ENCODE measurements around the gene KIAA1217. TPM values are rescaled to one million over a fixed set of nuclear protein-coding genes. Genes with fewer than 3 reads are reported as not detected.

Gene KIAA1217, protein sequence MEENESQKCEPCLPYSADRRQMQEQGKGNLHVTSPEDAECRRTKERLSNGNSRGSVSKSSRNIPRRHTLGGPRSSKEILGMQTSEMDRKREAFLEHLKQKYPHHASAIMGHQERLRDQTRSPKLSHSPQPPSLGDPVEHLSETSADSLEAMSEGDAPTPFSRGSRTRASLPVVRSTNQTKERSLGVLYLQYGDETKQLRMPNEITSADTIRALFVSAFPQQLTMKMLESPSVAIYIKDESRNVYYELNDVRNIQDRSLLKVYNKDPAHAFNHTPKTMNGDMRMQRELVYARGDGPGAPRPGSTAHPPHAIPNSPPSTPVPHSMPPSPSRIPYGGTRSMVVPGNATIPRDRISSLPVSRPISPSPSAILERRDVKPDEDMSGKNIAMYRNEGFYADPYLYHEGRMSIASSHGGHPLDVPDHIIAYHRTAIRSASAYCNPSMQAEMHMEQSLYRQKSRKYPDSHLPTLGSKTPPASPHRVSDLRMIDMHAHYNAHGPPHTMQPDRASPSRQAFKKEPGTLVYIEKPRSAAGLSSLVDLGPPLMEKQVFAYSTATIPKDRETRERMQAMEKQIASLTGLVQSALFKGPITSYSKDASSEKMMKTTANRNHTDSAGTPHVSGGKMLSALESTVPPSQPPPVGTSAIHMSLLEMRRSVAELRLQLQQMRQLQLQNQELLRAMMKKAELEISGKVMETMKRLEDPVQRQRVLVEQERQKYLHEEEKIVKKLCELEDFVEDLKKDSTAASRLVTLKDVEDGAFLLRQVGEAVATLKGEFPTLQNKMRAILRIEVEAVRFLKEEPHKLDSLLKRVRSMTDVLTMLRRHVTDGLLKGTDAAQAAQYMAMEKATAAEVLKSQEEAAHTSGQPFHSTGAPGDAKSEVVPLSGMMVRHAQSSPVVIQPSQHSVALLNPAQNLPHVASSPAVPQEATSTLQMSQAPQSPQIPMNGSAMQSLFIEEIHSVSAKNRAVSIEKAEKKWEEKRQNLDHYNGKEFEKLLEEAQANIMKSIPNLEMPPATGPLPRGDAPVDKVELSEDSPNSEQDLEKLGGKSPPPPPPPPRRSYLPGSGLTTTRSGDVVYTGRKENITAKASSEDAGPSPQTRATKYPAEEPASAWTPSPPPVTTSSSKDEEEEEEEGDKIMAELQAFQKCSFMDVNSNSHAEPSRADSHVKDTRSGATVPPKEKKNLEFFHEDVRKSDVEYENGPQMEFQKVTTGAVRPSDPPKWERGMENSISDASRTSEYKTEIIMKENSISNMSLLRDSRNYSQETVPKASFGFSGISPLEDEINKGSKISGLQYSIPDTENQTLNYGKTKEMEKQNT (N-terminal part only)
- total RNA-seq (2014; rRNA removed; shearing (Covaris generic)) (4.7 and 5.4 TPM in 2 replicates), polyA plus RNA-seq (2016; fragmentation: Nextera tagmentation; extraction: Ambion mirVana) (6.9 and 8.1 TPM in 2 replicates)

- no peaks in the 10 kb centered on the region for H3K27me3 ChIP-seq (replicated peaks; ENCODE audit: insufficient read depth)
- no peaks in the 10 kb centered on the region for H3K4me1 ChIP-seq (ENCODE audit: insufficient read depth)
- no peaks in the 10 kb centered on the region for H3K9me3 ChIP-seq (ENCODE audit: low read depth)
- no peaks in the 10 kb centered on the region for H3K79me2 ChIP-seq (ENCODE audit: insufficient read depth)
- peak within 1 kb of the TSS; percentile 36 for H3K27ac ChIP-seq
- no peak for TF ChIP-seq EZH2 (IDR thresholded peaks at IDR 0.05; ENCODE audit: insufficient read depth, poor library complexity, severe bottlenecking)
- TF ChIP-seq EZH2phosphoT487 (IDR thresholded peaks at IDR 0.05; ENCODE audit: insufficient read depth, low read depth), result no peak
- H3F3A ChIP-seq (ENCODE audit: insufficient read depth), result peaks cover 8% of the 10 kb centered on the region
- in situ Hi-C loops (cut with MboI), result loop anchor here (25.0 kb wide), 1 partner anchor 303 kb away; no protein-coding TSS in a partner anchor
- no peaks in the 10 kb centered on the region for H3K36me3 ChIP-seq (ENCODE audit: low read depth)
- H2AFZ ChIP-seq, result peak within 1 kb of the TSS; percentile 83
- H4K20me1 ChIP-seq (ENCODE audit: insufficient read depth), result no peaks in the 10 kb centered on the region
- peak within 1 kb of the TSS; percentile 77 for H3K4me3 ChIP-seq
- H3K9ac ChIP-seq, result peak within 1 kb of the TSS; percentile 62
- WGBS, 2 experiments (ENCODE audit: low coverage in 1 of 2, low lambda C conversion rate in 2 of 2, missing lambda C conversion rate in 2 of 2), result 0 to 4% methylated on average over 27 to 34 of the region's 34 CpGs
- peak within 1 kb of the TSS; percentile 81 for H3K4me2 ChIP-seq (ENCODE audit: unreplicated experiment)
- no peaks in the 10 kb centered on the region for H3K9me2 ChIP-seq (ENCODE audit: insufficient read depth)
- peak; percentile 62 for DNase-seq
These were observed at the start of gene KIAA1217 for GRCh38 chr10:24208661-24209431. KIAA1217 (plus strand) TSS chr10:24209138; CDS start chr10:24209194, 56 bp downstream.

- no peaks in the 10 kb centered on the region for H3K36me3 ChIP-seq (ENCODE audit: low read depth)
- H3F3A ChIP-seq (ENCODE audit: insufficient read depth), result no peaks in the 10 kb centered on the region
- H3K4me1 ChIP-seq (ENCODE audit: insufficient read depth), result no peaks in the 10 kb centered on the region
- H3K9me3 ChIP-seq (ENCODE audit: low read depth), result no peaks in the 10 kb centered on the region
- H2AFZ ChIP-seq, result no peak overlapping the region
- WGBS, 2 experiments (ENCODE audit: low coverage in 1 of 2, low lambda C conversion rate in 2 of 2, missing lambda C conversion rate in 2 of 2), result 39 to 50% methylated on average over 4 of the region's 4 CpGs
- no peaks in the 10 kb centered on the region for H3K27me3 ChIP-seq (replicated peaks; ENCODE audit: insufficient read depth)
- in situ Hi-C loops (cut with MboI), result no loop called here
- H3K79me2 ChIP-seq (ENCODE audit: insufficient read depth), result no peaks in the 10 kb centered on the region
- TF ChIP-seq EZH2phosphoT487 (IDR thresholded peaks at IDR 0.05; ENCODE audit: insufficient read depth, low read depth), result no peak
- TF ChIP-seq EZH2 (IDR thresholded peaks at IDR 0.05; ENCODE audit: insufficient read depth, poor library complexity, severe bottlenecking), result no peak
- H3K9ac ChIP-seq, result no peak overlapping the region
- no peak overlapping the region for H3K27ac ChIP-seq
- H3K4me2 ChIP-seq (ENCODE audit: unreplicated experiment), result no peak overlapping the region
- no peaks in the 10 kb centered on the region for H3K9me2 ChIP-seq (ENCODE audit: insufficient read depth)
- DNase-seq, result peak; percentile 6
- no peak overlapping the region for H3K4me3 ChIP-seq
- H4K20me1 ChIP-seq (ENCODE audit: insufficient read depth), result no peaks in the 10 kb centered on the region
These were observed 46.5 kb upstream of the KIAA1217 start for GRCh38 chr10:24162206-24162985.

- in situ Hi-C loops (cut with MboI), result no loop called here
- 50 to 52% methylated on average over 2 of the region's 2 CpGs for WGBS, 2 experiments (ENCODE audit: low coverage in 1 of 2, low lambda C conversion rate in 2 of 2, missing lambda C conversion rate in 2 of 2)
These were observed 45.5 kb upstream of the KIAA1217 start for GRCh38 chr10:24163485-24163884.

More at GRCh38 chr10:24163485-24163884, 45.5 kb upstream of the KIAA1217 start:
- Histone ChIP-seq H3K9me2 (ENCODE audit: insufficient read depth) (no peaks in the 10 kb centered on the region), H3K9me3 (ENCODE audit: low read depth) (no peaks in the 10 kb centered on the region), H3K4me2 (ENCODE audit: unreplicated experiment) (no peak overlapping the region), H3K4me1 (ENCODE audit: insufficient read depth) (no peaks in the 10 kb centered on the region), H3K4me3 (no peak overlapping the region), H3K79me2 (ENCODE audit: insufficient read depth) (no peaks in the 10 kb centered on the region), H3K36me3 (ENCODE audit: low read depth) (no peaks in the 10 kb centered on the region), H3K27me3 (replicated peaks; ENCODE audit: insufficient read depth) (no peaks in the 10 kb centered on the region), H3K27ac (no peak overlapping the region), H3F3A (ENCODE audit: insufficient read depth) (no peaks in the 10 kb centered on the region), H2AFZ (no peak overlapping the region), H4K20me1 (ENCODE audit: insufficient read depth) (no peaks in the 10 kb centered on the region), H3K9ac (no peak overlapping the region)
- DNase-seq, result no peak
- TF ChIP-seq EZH2 (IDR thresholded peaks at IDR 0.05; ENCODE audit: insufficient read depth, poor library complexity, severe bottlenecking), result no peak
- no peak for TF ChIP-seq EZH2phosphoT487 (IDR thresholded peaks at IDR 0.05; ENCODE audit: insufficient read depth, low read depth)

Measured in GM23248 (cell line).